ENCODE measurements around the gene KCNJ5.

Gene KCNJ5

DNA sequence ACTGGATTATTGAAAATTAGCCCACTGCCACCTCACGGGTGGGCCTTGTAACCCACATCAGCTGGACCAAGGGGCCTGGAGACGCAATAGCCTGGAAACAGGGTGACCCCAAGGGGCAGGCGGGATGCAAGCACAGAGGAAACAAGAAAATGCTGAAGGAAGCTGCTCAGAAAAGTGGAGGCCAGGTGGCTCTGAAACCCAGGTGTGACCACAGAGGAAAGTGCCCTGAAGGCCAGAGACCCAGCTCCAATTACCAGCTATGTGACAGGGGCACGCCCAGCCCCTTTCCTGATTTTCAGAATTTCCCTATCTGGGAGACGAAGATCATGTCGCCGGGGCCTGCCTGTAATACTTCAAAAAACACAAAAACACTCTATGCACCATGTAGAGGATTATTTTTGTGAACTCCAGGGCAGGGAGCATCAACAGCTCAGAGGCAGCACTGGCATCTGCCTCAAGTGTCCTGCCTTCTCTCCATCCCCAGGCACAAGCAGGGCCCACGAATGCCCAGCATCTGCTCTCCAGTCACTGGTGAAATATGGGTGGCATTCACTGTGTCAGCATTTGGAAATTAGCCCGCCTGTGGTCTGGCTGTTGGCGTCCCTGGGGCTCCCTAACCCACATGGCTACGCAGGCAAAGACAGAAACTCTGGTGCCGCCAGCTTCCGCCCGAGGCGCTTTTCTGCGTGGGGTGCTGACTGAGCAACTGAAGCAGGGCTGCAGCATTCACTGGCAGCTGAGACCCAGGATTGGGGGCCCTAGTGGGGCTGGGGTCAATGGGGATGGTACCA lies 30.4 kb upstream of the KCNJ5 start:
- H3K9ac ChIP-seq (ENCODE audit: insufficient read length, low read depth), result no peak overlapping the region
- no peak for DNase-seq (ENCODE audit: low read depth, low spot score)

DNA sequence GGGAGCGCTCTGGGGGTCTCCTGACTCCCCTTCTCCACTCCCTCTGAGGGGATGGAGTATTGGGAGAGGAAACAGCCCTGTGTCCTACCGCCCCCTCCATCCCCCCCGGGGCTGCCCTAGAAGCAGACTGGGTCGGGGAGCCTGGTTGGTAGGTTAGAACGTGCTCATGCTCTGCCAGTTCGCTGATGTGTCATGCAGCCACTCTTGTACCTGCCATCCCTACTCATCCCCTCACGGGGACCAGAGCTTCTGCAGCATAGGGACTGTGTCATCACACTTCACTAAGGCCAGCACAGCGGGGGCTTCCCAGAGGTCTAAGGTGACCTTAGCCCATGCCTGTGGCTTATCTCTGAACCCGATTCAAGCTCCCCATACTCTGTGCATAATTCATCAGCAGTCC lies 28.8 kb upstream of the KCNJ5 start:
- H3K4me1 ChIP-seq (ENCODE audit: insufficient read depth, insufficient read length), result peaks cover 2% of the 10 kb centered on the region
- no peak for DNase-seq (ENCODE audit: low read depth, low spot score)
- no peak overlapping the region for H3K9ac ChIP-seq (ENCODE audit: insufficient read length, low read depth)
- H3K36me3 ChIP-seq (ENCODE audit: insufficient read depth, insufficient read length, low read length), result no peaks in the 10 kb centered on the region
- no peaks in the 10 kb centered on the region for H3K9me3 ChIP-seq (ENCODE audit: insufficient read depth, low read length)
- TF ChIP-seq ZNF274 (IDR thresholded peaks at IDR 0.05; ENCODE audit: low read depth, low read length), result no peak
- TF ChIP-seq YY1 (IDR thresholded peaks at IDR 0.05; ENCODE audit: insufficient read depth, insufficient read length), result no peak
- TF ChIP-seq SUZ12 (IDR thresholded peaks at IDR 0.05; ENCODE audit: extremely low read depth, insufficient read depth, insufficient read length), result no peak
- H3K27me3 ChIP-seq (ENCODE audit: insufficient read depth, insufficient read length), result peaks cover 18% of the 10 kb centered on the region
- no peak overlapping the region for H3K4me3 ChIP-seq (ENCODE audit: insufficient read length, low read depth)

More for the DNA sequence above, 30.4 kb upstream of the KCNJ5 start:
- H3K27me3 ChIP-seq (ENCODE audit: insufficient read depth, insufficient read length), result peaks cover 18% of the 10 kb centered on the region
- H3K9me3 ChIP-seq (ENCODE audit: insufficient read depth, low read length), result no peaks in the 10 kb centered on the region
- no peak for TF ChIP-seq SUZ12 (IDR thresholded peaks at IDR 0.05; ENCODE audit: extremely low read depth, insufficient read depth, insufficient read length)
- TF ChIP-seq ZNF274 (IDR thresholded peaks at IDR 0.05; ENCODE audit: low read depth, low read length), result no peak
- TF ChIP-seq YY1 (IDR thresholded peaks at IDR 0.05; ENCODE audit: insufficient read depth, insufficient read length), result no peak
- peaks cover 2% of the 10 kb centered on the region for H3K4me1 ChIP-seq (ENCODE audit: insufficient read depth, insufficient read length)
- H3K4me3 ChIP-seq (ENCODE audit: insufficient read length, low read depth), result no peak overlapping the region
- no peaks in the 10 kb centered on the region for H3K36me3 ChIP-seq (ENCODE audit: insufficient read depth, insufficient read length, low read length)

DNA sequence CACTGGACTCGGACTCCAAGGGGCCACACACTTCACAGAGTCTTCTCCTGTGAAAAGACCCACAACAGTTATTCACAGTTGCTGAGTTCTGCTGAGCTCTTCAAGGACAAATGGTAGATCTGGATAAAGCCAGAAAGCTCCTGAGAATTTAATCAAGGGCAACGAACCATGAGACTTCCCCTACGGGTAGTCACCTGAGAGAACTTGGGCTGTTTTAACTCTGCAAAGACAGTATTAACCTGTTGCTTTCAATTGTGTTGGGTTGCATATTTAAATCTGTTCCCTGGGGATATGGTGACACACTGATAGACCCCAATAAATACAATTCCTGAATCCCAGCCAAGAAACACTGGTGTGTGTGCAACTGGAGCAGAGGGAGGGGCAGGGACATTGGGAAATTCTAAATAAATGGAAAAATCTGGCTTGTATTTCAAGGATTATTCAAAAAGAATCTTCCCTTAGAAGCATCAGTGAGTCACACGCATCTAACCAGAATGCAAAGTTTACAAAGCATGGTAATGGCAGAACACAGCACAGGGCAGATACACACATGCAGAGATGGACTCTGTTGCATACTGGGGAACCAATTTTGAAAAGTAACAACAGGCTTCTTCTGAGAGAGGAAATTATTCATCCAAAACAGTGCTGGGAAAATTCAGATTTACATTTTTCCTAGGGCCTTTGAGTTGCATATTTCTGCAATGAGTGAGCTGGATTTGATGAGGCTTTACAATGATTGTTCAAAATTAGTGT lies 28.1 kb upstream of the KCNJ5 start:
- Histone ChIP-seq H3K4me3 (ENCODE audit: insufficient read length, low read depth) (no peak overlapping the region), H3K9me3 (ENCODE audit: insufficient read depth, low read length) (no peaks in the 10 kb centered on the region), H3K27me3 (ENCODE audit: insufficient read depth, insufficient read length) (peaks cover 16% of the 10 kb centered on the region), H3K4me1 (ENCODE audit: insufficient read depth, insufficient read length) (peaks cover 2% of the 10 kb centered on the region), H3K36me3 (ENCODE audit: insufficient read depth, insufficient read length, low read length) (no peaks in the 10 kb centered on the region), H3K9ac (ENCODE audit: insufficient read length, low read depth) (no peak overlapping the region)
- no peak for TF ChIP-seq ZNF274 (IDR thresholded peaks at IDR 0.05; ENCODE audit: low read depth, low read length)
- no peak for TF ChIP-seq SUZ12 (IDR thresholded peaks at IDR 0.05; ENCODE audit: extremely low read depth, insufficient read depth, insufficient read length)
- TF ChIP-seq YY1 (IDR thresholded peaks at IDR 0.05; ENCODE audit: insufficient read depth, insufficient read length), result no peak
- DNase-seq (ENCODE audit: low read depth, low spot score), result no peak

DNA sequence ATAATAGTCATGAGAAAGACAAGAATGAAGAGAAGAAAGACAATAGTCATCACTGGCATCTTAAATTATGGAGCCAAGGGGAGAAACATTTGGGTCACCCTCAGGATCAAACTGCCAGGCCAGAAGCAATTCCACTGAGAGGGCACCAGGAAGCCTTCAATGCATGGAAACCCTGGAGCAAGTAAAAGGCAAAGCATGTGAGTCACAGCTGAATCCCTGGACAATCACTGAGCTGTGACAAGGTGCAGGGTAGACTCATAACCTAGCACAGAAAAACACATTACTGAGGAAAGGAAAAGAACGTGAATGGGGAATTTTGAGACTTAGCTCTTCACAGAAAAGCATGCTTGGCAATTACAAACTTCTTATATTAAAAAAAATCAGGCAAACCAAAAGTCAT lies 25.7 kb upstream of the KCNJ5 start:
- TF ChIP-seq ZNF274 (IDR thresholded peaks at IDR 0.05; ENCODE audit: low read depth, low read length), result no peak
- TF ChIP-seq YY1 (IDR thresholded peaks at IDR 0.05; ENCODE audit: insufficient read depth, insufficient read length), result no peak
- no peak for TF ChIP-seq SUZ12 (IDR thresholded peaks at IDR 0.05; ENCODE audit: extremely low read depth, insufficient read depth, insufficient read length)
- Histone ChIP-seq H3K4me3 (ENCODE audit: insufficient read length, low read depth) (no peak overlapping the region), H3K27me3 (ENCODE audit: insufficient read depth, insufficient read length) (no peaks in the 10 kb centered on the region), H3K4me1 (ENCODE audit: insufficient read depth, insufficient read length) (no peaks in the 10 kb centered on the region), H3K9ac (ENCODE audit: insufficient read length, low read depth) (no peak overlapping the region), H3K36me3 (ENCODE audit: insufficient read depth, insufficient read length, low read length) (no peaks in the 10 kb centered on the region), H3K9me3 (ENCODE audit: insufficient read depth, low read length) (no peaks in the 10 kb centered on the region)
- no peak for DNase-seq (ENCODE audit: low read depth, low spot score)

DNA sequence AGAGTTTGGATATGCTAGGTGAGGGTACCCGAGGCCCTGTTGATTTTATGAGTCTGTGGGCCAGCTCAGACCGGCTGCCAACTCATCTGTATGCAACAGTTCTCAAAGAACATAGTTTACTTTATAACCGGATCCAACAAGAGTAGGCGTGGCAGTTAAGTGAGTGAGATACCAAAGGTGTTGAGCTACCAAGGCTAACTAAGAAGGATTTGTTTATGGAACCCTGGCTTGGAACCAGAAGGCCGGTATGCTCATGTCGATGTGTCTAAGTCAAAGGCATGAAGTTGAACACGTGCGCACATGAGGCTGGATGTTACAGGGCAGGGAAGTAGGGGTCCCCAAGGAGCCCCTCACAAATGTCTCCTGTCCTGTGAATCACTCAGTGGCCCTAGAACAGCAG lies 23.9 kb upstream of the KCNJ5 start, which contains the start of gene KCNJ1:
TSS of gene KCNJ1 (minus strand) at position 20 of the 400 bp plus-strand sequence. CDS start 27,053 bp downstream, outside the sequence.
- DNase-seq (ENCODE audit: low read depth, low spot score), result no peak
- TF ChIP-seq SUZ12 (IDR thresholded peaks at IDR 0.05; ENCODE audit: extremely low read depth, insufficient read depth, insufficient read length) (no peak), ZNF274 (IDR thresholded peaks at IDR 0.05; ENCODE audit: low read depth, low read length) (no peak), YY1 (IDR thresholded peaks at IDR 0.05; ENCODE audit: insufficient read depth, insufficient read length) (no peak)
- H3K27me3 ChIP-seq (ENCODE audit: insufficient read depth, insufficient read length), result no peaks in the 10 kb centered on the region
- H3K36me3 ChIP-seq (ENCODE audit: insufficient read depth, insufficient read length, low read length), result no peaks in the 10 kb centered on the region
- peaks cover 4% of the 10 kb centered on the region for H3K4me1 ChIP-seq (ENCODE audit: insufficient read depth, insufficient read length)
- no peak within 1 kb of the TSS for H3K9ac ChIP-seq (ENCODE audit: insufficient read length, low read depth)
- H3K4me3 ChIP-seq (ENCODE audit: insufficient read length, low read depth), result no peak within 1 kb of the TSS
- H3K9me3 ChIP-seq (ENCODE audit: insufficient read depth, low read length), result no peaks in the 10 kb centered on the region

DNA sequence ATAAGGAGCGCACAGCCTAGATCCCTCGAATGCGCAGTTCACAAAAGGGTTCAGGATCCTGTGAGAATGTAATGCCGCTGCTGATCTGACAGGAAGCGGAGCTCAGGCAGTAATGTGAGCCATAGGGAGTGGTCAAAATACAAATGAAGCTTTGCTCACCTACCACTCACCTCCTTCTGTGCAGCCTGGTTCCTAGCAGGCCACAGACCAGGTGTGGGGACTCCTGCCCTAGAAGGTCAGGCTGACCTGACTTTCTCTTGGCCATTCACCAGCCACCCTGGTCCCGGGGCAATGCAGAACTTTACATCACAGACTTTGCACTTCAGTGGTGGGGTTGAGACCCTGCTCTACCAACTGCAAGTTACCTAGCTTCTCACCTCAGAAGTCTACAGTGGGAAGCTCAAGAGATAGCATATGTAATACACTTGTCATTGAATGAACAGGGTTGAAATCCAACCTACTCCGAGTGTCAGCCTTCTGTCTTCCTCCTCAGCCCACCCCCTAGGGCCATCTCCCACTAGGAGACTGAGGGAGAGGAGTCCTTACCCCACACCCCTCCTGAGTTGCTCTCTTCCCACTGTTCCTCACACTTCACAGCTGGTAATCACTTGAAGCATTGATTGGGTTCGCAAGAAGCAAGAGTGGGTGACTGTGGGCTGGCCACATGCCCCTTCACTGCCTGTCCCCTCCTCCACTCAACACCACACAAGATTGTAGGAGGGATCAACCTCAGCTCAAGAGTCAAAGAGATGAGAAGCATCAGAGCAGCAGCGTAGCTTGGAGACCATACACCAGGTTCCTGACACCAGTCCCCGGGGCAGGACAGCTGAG lies 22.1 kb upstream of the KCNJ5 start:
- no peaks in the 10 kb centered on the region for H3K27me3 ChIP-seq (ENCODE audit: insufficient read depth, insufficient read length)
- H3K9ac ChIP-seq (ENCODE audit: insufficient read length, low read depth), result no peak overlapping the region
- no peak for TF ChIP-seq ZNF274 (IDR thresholded peaks at IDR 0.05; ENCODE audit: low read depth, low read length)
- TF ChIP-seq YY1 (IDR thresholded peaks at IDR 0.05; ENCODE audit: insufficient read depth, insufficient read length), result no peak
- no peak for TF ChIP-seq SUZ12 (IDR thresholded peaks at IDR 0.05; ENCODE audit: extremely low read depth, insufficient read depth, insufficient read length)
- H3K36me3 ChIP-seq (ENCODE audit: insufficient read depth, insufficient read length, low read length), result no peaks in the 10 kb centered on the region
- H3K4me1 ChIP-seq (ENCODE audit: insufficient read depth, insufficient read length), result peaks cover 6% of the 10 kb centered on the region
- no peaks in the 10 kb centered on the region for H3K9me3 ChIP-seq (ENCODE audit: insufficient read depth, low read length)
- no peak overlapping the region for H3K4me3 ChIP-seq (ENCODE audit: insufficient read length, low read depth)
- no peak for DNase-seq (ENCODE audit: low read depth, low spot score)

All from NT2/D1 (cell line).